H1 (cell line): ENCODE data around the gene OLA1.
"Not testable (repeated sequence)": the region's sequence is repeated elsewhere in the genome, so short reads cannot be mapped to it uniquely, and the experiment has no call there.

Experiments used
- ATF2 ChIP-seq: IDR thresholded peaks from 2 replicates; pipeline ENCODE4 v1.6.1; 2012; ENCODE audit warnings: low read length, inconsistent platforms
- BRCA1 ChIP-seq: IDR thresholded peaks from 2 replicates; pipeline ENCODE4 v1.6.1; 2012; ENCODE audit warnings: low read depth, low read length, improper control_type of control experiment
- CBX5 ChIP-seq: fragments of 300-800, 300-1000 bp; sonication (generic); IDR thresholded peaks from 2 replicates; pipeline ENCODE4 v1.7.1; 2016; ENCODE audit warnings: antibody characterized with exemption, low read length, low read depth
- CTCF ChIP-seq, 3 experiments: IDR thresholded peaks; 1 replicate in 2 of 3; 2 replicates in 1 of 3; pipeline versions ENCODE4 v1.5.1 to v1.6.1; 2011; ENCODE audit warnings: low read length in 3 of 3, mild to moderate bottlenecking in 3 of 3, inconsistent platforms in 2 of 3, low read depth in 1 of 3, moderate library complexity in 1 of 3; ENCODE audit not compliant: insufficient read depth in 1 of 3; ENCODE audit errors: control extremely low read depth in 1 of 3
- EP300 ChIP-seq, 2 experiments: IDR thresholded peaks; 1 replicate in 1 of 2; 2 replicates in 1 of 2; pipeline ENCODE4 v1.6.1; 2011 to 2012; ENCODE audit warnings: low read depth in 2 of 2, low read length in 2 of 2, mild to moderate bottlenecking in 2 of 2, borderline replicate concordance in 1 of 2, inconsistent platforms in 1 of 2, moderate library complexity in 1 of 2
- JUN ChIP-seq: IDR thresholded peaks from 2 replicates; pipeline ENCODE4 v1.6.1; 2011; ENCODE audit warnings: low read depth, mild to moderate bottlenecking, improper control_type of control experiment, low read length
- MAFK ChIP-seq: IDR thresholded peaks from 2 replicates; pipeline ENCODE4 v1.6.1; 2012; ENCODE audit warnings: low read depth, mild to moderate bottlenecking, improper control_type of control experiment, low read length
- NRF1 ChIP-seq: IDR thresholded peaks from 2 replicates; pipeline ENCODE4 v1.6.1; 2011; ENCODE audit warnings: mild to moderate bottlenecking, low read depth, low read length, improper control_type of control experiment
- POLR2A ChIP-seq, 2 experiments: IDR thresholded peaks; 1 replicate in 1 of 2; 2 replicates in 1 of 2; pipeline ENCODE4 v1.6.1; 2011; ENCODE audit warnings: low read depth in 2 of 2, low read length in 2 of 2, mild to moderate bottlenecking in 2 of 2; ENCODE audit errors: control extremely low read depth in 1 of 2
- POLR2AphosphoS5 ChIP-seq: IDR thresholded peaks from 2 replicates; pipeline ENCODE4 v1.6.1; 2011; ENCODE audit warnings: low read depth, low read length
- RFX5 ChIP-seq: IDR thresholded peaks from 2 replicates; pipeline ENCODE4 v1.6.1; 2011; ENCODE audit warnings: low read depth, low read length, improper control_type of control experiment, borderline replicate concordance
- SP2 ChIP-seq: IDR thresholded peaks from 2 replicates; pipeline ENCODE4 v1.6.1; 2012; ENCODE audit warnings: mild to moderate bottlenecking, low read length, inconsistent platforms
- TCF12 ChIP-seq: IDR thresholded peaks from 2 replicates; pipeline ENCODE4 v1.6.1; 2011; ENCODE audit warnings: low read depth, mild to moderate bottlenecking, low read length
- TEAD4 ChIP-seq: IDR thresholded peaks from 2 replicates; pipeline ENCODE4 v1.6.1; 2012; ENCODE audit warnings: low read depth, low read length, inconsistent platforms, mixed read lengths

- TF ChIP-seq TCF12; EP300 (IDR thresholded peaks at IDR 0.05; ENCODE audit: borderline replicate concordance in 1 of 2, low read depth in 2 of 2, low read length in 2 of 2); RFX5; ATF2; CTCF (IDR thresholded peaks at IDR 0.05; ENCODE audit: control extremely low read depth in 1 of 3, insufficient read depth in 1 of 3, low read depth in 1 of 3, low read length in 3 of 3); NRF1; CBX5; POLR2A (IDR thresholded peaks at IDR 0.05; ENCODE audit: control extremely low read depth in 1 of 2, low read depth in 2 of 2, low read length in 2 of 2); POLR2AphosphoS5; JUN; SP2; MAFK; BRCA1; TEAD4: not testable (repeated sequence)
Measured at GRCh38 chr2:174245628-174246027, 2.7 kb downstream of the OLA1 start.
